NCI-H526 treated with DMSO at 0.1 percent for 48 hours (cell line): ENCODE results near the gene COL5A1.

ENCODE experiments used
- DNase-seq: peaks from one replicate; lab custom pipeline; 2025; lab: John Stamatoyannopoulos, UW

The COL5A1 gene

DNA sequence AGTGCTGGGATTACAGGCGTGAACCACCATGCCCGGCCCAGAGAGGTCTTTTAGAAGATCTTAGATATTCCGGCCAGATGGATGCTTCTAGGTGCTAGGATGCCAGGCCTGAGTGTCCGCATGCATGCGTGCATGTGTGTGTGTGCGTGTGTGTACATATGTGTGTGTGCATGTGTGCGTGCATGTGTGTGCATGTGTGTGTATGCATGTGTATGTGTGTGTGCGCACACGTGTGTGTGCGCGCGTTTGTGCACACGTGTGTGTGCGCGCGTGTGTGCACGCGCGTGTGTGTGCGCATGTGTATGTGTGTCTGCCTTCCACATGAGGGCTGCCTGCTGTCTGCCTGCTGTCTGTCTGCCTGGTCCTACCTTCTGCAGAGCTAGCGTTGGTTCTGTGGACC lies 151.0 kb downstream of the COL5A1 start:
- no peak for DNase-seq

- peak; percentile 86 for DNase-seq
Measured at GRCh38 chr9:134793288-134794188, 151.9 kb downstream of the COL5A1 start.

DNA sequence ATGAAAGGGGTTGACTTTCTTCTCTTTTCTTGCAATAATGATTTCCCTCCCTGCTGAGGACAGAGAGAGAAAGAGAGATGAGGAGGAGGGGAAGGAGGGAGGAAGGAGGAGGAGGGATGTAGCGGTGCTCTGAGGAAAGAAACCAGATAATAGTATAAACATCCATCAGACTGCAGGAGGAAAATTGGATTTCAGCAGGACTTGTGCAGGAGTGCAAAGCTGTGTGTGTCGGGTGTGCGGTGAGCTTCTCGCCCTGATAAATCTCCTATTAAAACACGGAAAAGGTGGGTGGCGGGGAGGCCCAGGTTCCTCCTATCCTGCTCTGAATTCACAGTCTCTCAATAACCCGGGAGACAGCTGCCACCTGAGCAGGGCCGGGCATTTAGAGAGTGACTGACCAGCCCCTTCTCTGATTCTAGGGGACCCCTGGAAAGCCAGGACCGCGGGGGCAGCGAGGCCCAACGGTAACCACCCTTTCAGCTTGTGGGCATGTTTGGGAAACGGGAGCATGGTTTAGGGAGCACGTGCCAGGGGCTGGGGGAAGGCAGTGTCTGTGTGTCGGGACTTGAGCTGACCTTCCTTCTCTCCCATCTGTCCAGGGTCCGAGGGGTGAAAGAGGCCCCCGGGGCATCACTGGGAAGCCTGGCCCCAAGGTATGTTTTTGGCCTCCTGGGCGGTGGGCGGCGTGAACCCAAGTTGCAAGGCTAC lies 153.2 kb downstream of the COL5A1 start:
- no peak for DNase-seq

DNA sequence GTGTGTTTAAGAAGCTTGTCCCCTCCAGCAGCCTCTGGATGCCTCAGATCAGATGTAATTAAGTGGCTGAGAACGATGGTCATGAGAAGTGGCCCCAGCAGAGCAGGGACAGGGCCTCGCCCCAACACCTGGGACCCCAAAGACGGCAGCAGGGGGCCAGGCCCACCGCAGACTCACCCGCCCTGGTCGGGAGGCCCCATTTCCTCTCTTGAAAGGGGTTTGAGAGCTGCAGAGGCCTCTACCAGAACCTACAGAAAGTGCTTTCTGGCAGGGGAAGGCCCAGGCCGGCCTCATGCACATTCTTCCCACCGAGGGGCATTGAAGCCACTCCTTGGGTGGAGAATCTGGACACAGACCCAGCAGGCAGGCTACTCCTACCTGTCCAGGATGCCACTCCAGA lies 153.8 kb downstream of the COL5A1 start:
- DNase-seq = no peak

DNA sequence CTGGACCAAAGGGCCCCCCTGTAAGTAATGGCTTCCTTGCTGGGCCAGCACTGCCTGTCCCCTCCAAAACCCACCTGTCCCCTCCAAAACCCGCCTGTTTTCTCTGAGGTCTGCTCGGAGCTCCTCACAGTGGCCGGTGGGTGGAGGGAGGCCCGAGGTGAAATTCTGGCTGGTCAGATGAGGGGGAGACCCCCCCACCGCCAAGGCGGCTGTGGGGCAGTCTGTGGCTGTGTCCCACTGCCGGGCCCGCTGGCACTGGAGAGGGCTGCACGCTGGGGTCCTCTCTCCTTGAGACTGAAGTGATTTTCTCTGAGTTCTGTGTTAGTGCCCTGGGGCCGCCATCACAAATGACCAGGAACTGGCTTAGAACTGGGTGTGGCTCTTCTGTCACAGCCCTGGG lies 155.3 kb downstream of the COL5A1 start:
- no peak for DNase-seq

GRCh38 chr9:134800791-134801339 lies 159.3 kb downstream of the COL5A1 start:
- no peak for DNase-seq

- no peak for DNase-seq
Measured at GRCh38 chr9:134802216-134802795, 160.7 kb downstream of the COL5A1 start.

GRCh38 chr9:134804871-134805270 lies 163.3 kb downstream of the COL5A1 start:
- DNase-seq = no peak

DNA sequence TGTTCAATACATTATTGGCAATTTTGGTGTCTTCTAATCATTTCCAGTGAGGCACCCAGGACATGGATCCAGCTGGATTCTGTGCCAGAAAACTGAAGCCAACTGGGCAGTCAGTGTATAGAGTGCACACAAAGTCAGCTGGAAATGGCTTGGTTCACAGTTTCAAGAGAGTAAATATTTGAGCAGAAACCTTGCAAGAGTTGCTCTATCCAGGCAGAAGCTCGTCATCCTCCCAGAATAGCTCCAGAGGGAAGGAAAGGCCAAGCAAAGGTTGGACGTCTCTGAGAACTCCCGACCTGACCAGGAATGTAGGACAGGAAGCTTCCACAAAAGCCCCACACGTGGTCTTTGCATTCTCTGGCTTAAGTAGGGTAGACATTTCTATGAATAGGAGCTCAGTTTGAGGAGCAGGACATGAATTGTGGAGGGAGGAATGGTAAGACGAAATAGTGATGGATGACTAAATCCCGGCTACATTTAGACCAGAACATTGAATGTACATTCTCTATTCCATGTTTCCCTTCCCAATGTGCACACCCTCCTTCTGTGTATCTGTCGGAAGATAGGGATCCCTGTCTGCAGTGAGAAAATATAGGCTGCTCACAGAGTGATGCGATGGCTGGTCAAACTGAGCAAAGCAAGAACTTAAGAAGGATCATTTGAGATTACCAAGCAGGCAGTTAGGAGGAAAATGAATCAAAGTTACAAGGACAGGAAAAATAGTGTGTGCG lies 166.3 kb downstream of the COL5A1 start:
- DNase-seq = no peak

DNA sequence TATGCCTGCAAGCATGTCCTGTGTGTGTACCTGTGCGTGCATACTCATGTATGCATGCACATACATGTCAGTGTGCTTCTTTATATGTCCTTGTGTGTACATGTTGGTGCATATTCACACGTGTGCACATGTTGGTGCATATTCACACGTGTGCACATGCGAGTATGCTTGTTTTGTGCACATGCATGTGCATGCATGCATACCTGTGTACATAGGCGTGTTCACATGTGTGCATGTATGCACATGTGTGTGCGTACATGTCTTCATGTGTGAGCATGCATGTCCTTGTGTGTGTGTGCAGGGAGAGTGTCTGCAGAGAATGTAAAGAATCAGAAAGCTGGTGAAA lies 166.8 kb downstream of the COL5A1 start:
- no peak for DNase-seq

DNA sequence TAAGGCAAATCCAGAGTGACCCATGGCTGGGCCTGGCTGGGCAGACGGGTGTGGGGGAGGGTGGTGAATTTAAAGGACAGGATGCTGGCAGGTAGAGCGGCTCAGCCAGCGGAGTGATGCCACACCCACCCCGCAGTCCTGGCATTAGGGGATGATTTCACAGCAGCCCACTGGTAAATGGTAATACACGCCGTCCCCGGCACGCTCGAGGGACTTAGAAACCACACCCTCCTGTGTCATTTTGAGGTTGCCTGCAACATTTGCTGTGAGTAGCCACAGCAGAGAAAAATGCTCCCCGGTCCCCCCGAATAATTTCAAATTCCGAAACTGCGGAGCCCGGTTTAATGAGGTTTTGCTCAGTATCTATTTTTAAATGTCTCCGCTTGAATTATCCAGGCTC lies 167.7 kb downstream of the COL5A1 start:
- no peak for DNase-seq

- no peak for DNase-seq
Measured at GRCh38 chr9:134809826-134810225, 168.2 kb downstream of the COL5A1 start.

DNA sequence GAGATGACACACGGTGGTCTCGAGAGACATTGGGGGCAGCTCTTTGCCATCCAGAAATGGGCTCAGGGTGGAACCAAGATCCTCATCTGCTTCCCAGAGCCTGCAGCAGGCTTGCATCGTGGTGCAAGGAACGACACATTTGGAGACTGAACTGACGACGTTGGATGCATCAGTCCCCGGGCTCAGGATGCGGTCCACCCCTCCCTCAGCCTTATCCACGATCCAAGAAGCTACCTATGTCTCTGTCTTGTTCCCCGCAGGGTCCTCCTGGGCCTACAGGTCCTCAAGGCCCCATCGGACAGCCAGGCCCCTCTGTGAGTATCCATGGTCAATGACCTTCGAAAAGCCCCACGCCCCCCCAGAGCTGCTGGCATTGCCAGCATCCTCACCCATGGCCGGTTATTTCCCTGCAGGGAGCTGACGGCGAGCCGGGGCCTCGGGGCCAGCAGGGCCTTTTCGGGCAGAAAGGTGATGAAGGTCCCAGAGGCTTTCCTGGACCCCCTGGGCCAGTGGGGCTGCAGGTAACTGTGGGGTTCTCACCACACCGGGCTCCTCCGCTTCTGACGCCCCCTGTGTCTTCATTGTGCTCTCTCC lies 169.6 kb downstream of the COL5A1 start:
- DNase-seq = no peak

DNA sequence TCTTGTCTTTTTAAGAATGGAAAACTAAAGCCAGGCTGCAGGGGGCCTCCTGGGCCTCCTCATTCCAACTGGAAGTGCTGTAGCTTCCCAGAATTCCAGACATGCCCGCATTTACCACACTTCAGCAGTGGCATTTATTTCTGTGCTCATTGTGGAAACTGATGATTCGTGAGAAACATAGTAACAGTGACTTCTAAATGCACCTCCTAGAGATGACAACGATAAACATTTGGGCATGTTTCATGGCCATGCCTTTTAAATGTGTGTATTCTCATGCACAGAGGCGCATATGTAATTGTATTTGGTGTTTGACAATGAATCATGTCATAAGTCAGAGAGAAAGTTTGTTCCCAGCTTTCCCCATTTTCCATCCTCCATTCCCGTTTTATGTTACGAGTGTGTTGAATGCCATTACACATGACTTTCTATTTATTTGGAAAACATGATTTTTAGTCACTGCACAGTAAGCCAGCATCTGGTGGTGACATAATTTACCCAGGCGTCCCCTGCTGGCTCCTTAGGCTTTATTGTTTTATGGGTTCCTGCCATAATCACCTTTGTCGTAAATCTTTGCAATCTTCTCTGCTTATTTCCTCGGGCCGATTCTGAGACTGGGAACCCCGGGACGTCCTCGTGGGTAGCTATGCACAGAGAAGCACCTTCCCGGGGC lies 170.2 kb downstream of the COL5A1 start:
- no peak for DNase-seq

GRCh38 chr9:134812343-134812673 lies 170.7 kb downstream of the COL5A1 start:
- DNase-seq = no peak

GRCh38 chr9:134813841-134814240 lies 172.2 kb downstream of the COL5A1 start:
- DNase-seq = no peak

DNA sequence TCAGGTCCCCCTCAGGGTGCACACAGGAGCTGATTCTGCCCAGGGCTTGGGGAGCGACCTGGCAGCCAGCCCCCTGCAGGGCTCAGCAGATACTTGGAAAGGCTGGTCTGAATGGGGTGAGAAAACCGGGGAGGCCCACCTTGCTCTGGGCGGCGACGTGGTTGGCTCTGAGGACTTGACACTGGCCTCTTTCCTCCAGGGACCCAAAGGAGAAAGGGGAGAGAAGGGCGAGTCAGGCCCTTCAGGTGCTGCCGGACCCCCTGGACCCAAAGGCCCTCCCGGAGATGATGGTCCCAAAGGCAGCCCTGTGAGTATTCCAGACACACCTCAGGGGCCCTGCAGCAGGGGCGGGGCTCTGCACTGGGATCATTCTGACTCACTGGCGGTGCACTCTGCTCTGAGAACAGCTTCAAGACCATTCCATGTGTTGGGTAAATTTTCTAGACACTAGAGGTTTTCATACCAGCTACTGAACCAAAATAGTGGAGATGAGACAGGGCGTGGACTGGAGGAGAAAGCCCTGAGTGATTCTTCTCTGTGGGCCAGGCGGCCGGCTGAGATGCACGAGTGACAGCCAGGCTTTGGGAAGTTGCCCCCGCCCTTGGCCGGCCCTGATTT lies 173.1 kb downstream of the COL5A1 start:
- no peak for DNase-seq

DNA sequence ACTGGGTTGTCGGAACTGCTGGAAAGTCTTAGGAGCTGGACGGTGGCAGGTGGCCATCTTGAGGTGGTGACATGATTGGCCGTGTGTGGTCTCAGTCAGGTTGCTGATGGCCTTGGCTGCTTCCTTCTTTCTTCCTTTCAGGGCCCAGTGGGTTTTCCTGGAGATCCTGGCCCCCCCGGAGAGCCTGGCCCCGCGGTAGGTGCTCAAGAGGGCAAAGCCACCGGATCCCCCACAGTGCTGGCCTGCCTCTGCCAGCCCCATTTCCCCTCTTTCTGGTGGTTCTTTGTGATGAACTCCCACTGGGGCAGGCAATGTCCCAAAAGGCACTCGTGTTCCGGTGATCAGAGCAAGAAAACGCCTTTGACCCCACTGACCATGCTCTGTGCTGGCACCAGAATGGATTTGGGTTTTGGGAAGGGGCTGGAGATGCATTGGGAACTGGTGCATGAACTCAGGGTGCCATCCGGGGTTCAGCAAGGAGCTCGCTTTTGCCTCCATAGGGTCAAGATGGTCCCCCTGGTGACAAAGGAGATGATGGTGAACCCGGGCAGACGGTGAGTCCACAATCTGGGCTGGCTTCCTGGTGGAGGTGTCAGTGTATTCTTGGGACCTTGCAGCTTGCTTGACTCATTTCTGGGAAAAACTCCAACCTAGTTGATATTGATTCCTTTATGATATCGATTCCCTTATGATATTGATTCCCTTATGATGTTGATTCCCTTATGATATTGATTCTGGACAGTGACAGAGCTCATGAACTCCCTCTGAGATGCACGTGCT lies 174.0 kb downstream of the COL5A1 start:
- no peak for DNase-seq

- no peak for DNase-seq
Measured at GRCh38 chr9:134816264-134816663, 174.7 kb downstream of the COL5A1 start.

DNA sequence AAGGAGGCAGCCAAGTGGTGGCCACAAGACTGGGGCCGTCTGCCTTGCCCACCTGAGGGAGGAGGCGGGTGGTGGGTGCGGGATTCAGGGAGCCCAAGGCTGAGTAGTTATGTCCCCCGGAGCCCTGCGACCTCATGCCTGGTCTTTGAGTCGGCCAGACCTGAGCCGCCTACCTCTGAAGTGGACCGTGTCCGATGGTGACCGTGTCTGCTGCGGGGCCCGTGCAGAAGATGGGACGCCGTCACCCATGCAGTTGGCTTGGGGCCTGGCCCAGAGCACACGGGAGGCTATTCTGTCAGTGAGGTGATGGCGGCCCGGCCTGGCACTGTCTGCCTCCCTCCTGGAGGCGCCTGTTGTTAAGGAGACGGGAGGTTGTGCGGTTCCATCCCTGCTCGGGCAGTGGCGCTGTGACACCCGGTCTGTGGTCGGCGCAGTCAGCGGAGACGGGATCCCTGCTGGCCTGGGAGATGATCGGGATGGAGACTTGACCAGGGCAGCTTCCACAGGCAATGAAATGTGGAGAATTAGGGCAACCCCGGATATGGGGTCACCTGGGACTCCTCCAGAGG lies 176.5 kb downstream of the COL5A1 start:
- no peak for DNase-seq
